Measurements from ENCODE around the gene DPM1.

Gene DPM1

GRCh38 chr20:50957798-50958614 lies at the start of gene DPM1:
Gene DPM1, minus strand, starts transcription at chr20:50958532. Its CDS starts 9 bp downstream, at chr20:50958523.
- no peak for DNase-seq

GRCh38 chr20:51005214-51005613 lies 46.9 kb upstream of the DPM1 start:
- DNase-seq, result no peak

- no peak for DNase-seq
Measured at GRCh38 chr20:51004781-51005180, 46.4 kb upstream of the DPM1 start.

GRCh38 chr20:51004305-51004727 lies 46.0 kb upstream of the DPM1 start:
- no peak for DNase-seq

GRCh38 chr20:51003753-51004152 lies 45.4 kb upstream of the DPM1 start:
- DNase-seq, result no peak

- no peak for DNase-seq
Measured at GRCh38 chr20:51002633-51003032, 44.3 kb upstream of the DPM1 start.

- DNase-seq, result no peak
Measured at GRCh38 chr20:51001430-51002265, 43.3 kb upstream of the DPM1 start.

- no peak for DNase-seq
Measured at GRCh38 chr20:50999355-50999754, 41.0 kb upstream of the DPM1 start.

GRCh38 chr20:50996901-50997865 lies 38.9 kb upstream of the DPM1 start:
- DNase-seq, result no peak

- no peak for DNase-seq
Measured at GRCh38 chr20:50995506-50995905, 37.2 kb upstream of the DPM1 start.

- DNase-seq, result no peak
Measured at GRCh38 chr20:50993876-50994275, 35.5 kb upstream of the DPM1 start.

- no peak for DNase-seq
Measured at GRCh38 chr20:50992733-50993457, 34.6 kb upstream of the DPM1 start.

- DNase-seq, result no peak
Measured at GRCh38 chr20:50992336-50992732, 34.0 kb upstream of the DPM1 start.

GRCh38 chr20:50991076-50991475 lies 32.7 kb upstream of the DPM1 start:
- no peak for DNase-seq

- no peak for DNase-seq
Measured at GRCh38 chr20:50987493-50988210, 29.3 kb upstream of the DPM1 start.

GRCh38 chr20:50983321-50983720 lies 25.0 kb upstream of the DPM1 start:
- DNase-seq, result no peak

- DNase-seq, result no peak
Measured at GRCh38 chr20:50982363-50982762, 24.0 kb upstream of the DPM1 start.

GRCh38 chr20:50981714-50982048 lies 23.3 kb upstream of the DPM1 start:
- DNase-seq, result no peak

- no peak for DNase-seq
Measured at GRCh38 chr20:50980851-50981713, 22.8 kb upstream of the DPM1 start.

GRCh38 chr20:50980071-50980681 lies 21.8 kb upstream of the DPM1 start:
- no peak for DNase-seq
